Muscle layer of colon (tissue), 2 donors: ENCODE results near the gene DNAH11.

ENCODE experiments used
- H3K27ac ChIP-seq: one replicate; pipeline ENCODE4 v1.7.0; 2013; ENCODE audit warnings: low read depth, mild to moderate bottlenecking, low read length, moderate library complexity
- H3K27me3 ChIP-seq, 2 donors: one replicate each; pipeline ENCODE4 v1.7.0; 2013; ENCODE audit warnings: low read length in 2 of 2, mild to moderate bottlenecking in 2 of 2; ENCODE audit not compliant: insufficient read depth in 2 of 2, control insufficient read depth in 1 of 2
- H3K36me3 ChIP-seq: one replicate; pipeline ENCODE4 v1.7.0; 2013; ENCODE audit warnings: mild to moderate bottlenecking, low read length; ENCODE audit not compliant: insufficient read depth
- H3K4me1 ChIP-seq: one replicate; pipeline ENCODE4 v1.7.0; 2013; ENCODE audit warnings: mild to moderate bottlenecking, low read length; ENCODE audit not compliant: insufficient read depth
- H3K4me3 ChIP-seq, 2 donors: one replicate each; pipeline ENCODE4 v1.7.0; 2013; ENCODE audit warnings: low read length in 2 of 2, low read depth in 1 of 2, mild to moderate bottlenecking in 1 of 2, moderate library complexity in 1 of 2
- H3K9ac ChIP-seq: one replicate; pipeline ENCODE4 v1.7.0; 2013; ENCODE audit warnings: low read length
- H3K9me3 ChIP-seq: one replicate; pipeline ENCODE4 v1.7.0; 2013; ENCODE audit warnings: mild to moderate bottlenecking, low read length
- donor health status: abdominal sarcoma.
- donor health status: Adenocarcinoma of cecum.

The DNAH11 gene

GRCh38 chr7:21636694-21637093 is 93.9 kb downstream of the DNAH11 start:
- Histone ChIP-seq H3K9me3 (no peaks in the 10 kb centered on the region), H3K9ac (no peak overlapping the region), H3K27ac (no peak overlapping the region), H3K36me3 (no peaks in the 10 kb centered on the region), H3K4me3 (no peak overlapping the region), H3K4me1 (no peaks in the 10 kb centered on the region), H3K27me3 (no peaks in the 10 kb centered on the region)

GRCh38 chr7:21639206-21639868 is 96.5 kb downstream of the DNAH11 start:
- no peak overlapping the region for H3K27ac ChIP-seq
- H3K9ac ChIP-seq = no peak overlapping the region
- no peaks in the 10 kb centered on the region for H3K36me3 ChIP-seq
- H3K4me3 ChIP-seq = no peak overlapping the region
- H3K4me1 ChIP-seq = no peaks in the 10 kb centered on the region
- no peaks in the 10 kb centered on the region for H3K9me3 ChIP-seq
- H3K27me3 ChIP-seq = no peaks in the 10 kb centered on the region

- no peaks in the 10 kb centered on the region for H3K27me3 ChIP-seq
- no peak overlapping the region for H3K4me3 ChIP-seq
- H3K9ac ChIP-seq = no peak overlapping the region
- no peak overlapping the region for H3K27ac ChIP-seq
- no peaks in the 10 kb centered on the region for H3K9me3 ChIP-seq
- no peaks in the 10 kb centered on the region for H3K4me1 ChIP-seq
- no peaks in the 10 kb centered on the region for H3K36me3 ChIP-seq
These were observed 97.3 kb downstream of the DNAH11 start for GRCh38 chr7:21640105-21640504.

- no peaks in the 10 kb centered on the region for H3K4me1 ChIP-seq
These were observed 98.7 kb downstream of the DNAH11 start for GRCh38 chr7:21641546-21641945.

GRCh38 chr7:21642422-21642821 is 99.6 kb downstream of the DNAH11 start:
- no peaks in the 10 kb centered on the region for H3K36me3 ChIP-seq
- H3K4me1 ChIP-seq = no peaks in the 10 kb centered on the region
- H3K27ac ChIP-seq = no peak overlapping the region
- no peak overlapping the region for H3K4me3 ChIP-seq
- H3K27me3 ChIP-seq = no peaks in the 10 kb centered on the region
- H3K9ac ChIP-seq = no peak overlapping the region
- no peaks in the 10 kb centered on the region for H3K9me3 ChIP-seq

More at GRCh38 chr7:21641546-21641945, 98.7 kb downstream of the DNAH11 start:
- Histone ChIP-seq H3K27me3 (no peaks in the 10 kb centered on the region), H3K36me3 (no peaks in the 10 kb centered on the region), H3K4me3 (no peak overlapping the region), H3K9me3 (no peaks in the 10 kb centered on the region), H3K27ac (no peak overlapping the region), H3K9ac (no peak overlapping the region)

GRCh38 chr7:21651697-21652096 is 108.9 kb downstream of the DNAH11 start:
- no peaks in the 10 kb centered on the region for H3K27me3 ChIP-seq
- H3K4me3 ChIP-seq = no peak overlapping the region
- H3K4me1 ChIP-seq = no peaks in the 10 kb centered on the region
- H3K9me3 ChIP-seq = no peaks in the 10 kb centered on the region
- H3K9ac ChIP-seq = no peak overlapping the region
- no peaks in the 10 kb centered on the region for H3K36me3 ChIP-seq
- no peak overlapping the region for H3K27ac ChIP-seq

- no peak overlapping the region for H3K9ac ChIP-seq
- no peak overlapping the region for H3K4me3 ChIP-seq
- H3K9me3 ChIP-seq = no peaks in the 10 kb centered on the region
- H3K27me3 ChIP-seq = no peaks in the 10 kb centered on the region
- no peaks in the 10 kb centered on the region for H3K4me1 ChIP-seq
- H3K27ac ChIP-seq = no peak overlapping the region
- no peaks in the 10 kb centered on the region for H3K36me3 ChIP-seq
These were observed 110.8 kb downstream of the DNAH11 start for GRCh38 chr7:21653623-21654022.

GRCh38 chr7:21656081-21656480 is 113.2 kb downstream of the DNAH11 start:
- Histone ChIP-seq H3K9me3 (no peaks in the 10 kb centered on the region), H3K27ac (no peak overlapping the region), H3K27me3 (no peaks in the 10 kb centered on the region), H3K36me3 (no peaks in the 10 kb centered on the region), H3K9ac (no peak overlapping the region), H3K4me3 (no peak overlapping the region), H3K4me1 (no peaks in the 10 kb centered on the region)

GRCh38 chr7:21656796-21657195 is 114.0 kb downstream of the DNAH11 start:
- Histone ChIP-seq H3K27me3 (no peaks in the 10 kb centered on the region), H3K9me3 (no peaks in the 10 kb centered on the region), H3K4me1 (no peaks in the 10 kb centered on the region), H3K36me3 (no peaks in the 10 kb centered on the region), H3K4me3 (no peak overlapping the region), H3K9ac (no peak overlapping the region), H3K27ac (no peak overlapping the region)

GRCh38 chr7:21670496-21670895 is 127.7 kb downstream of the DNAH11 start:
- H3K9ac ChIP-seq = no peak overlapping the region
- no peaks in the 10 kb centered on the region for H3K9me3 ChIP-seq
- H3K4me3 ChIP-seq = no peak overlapping the region
- no peak overlapping the region for H3K27ac ChIP-seq
- no peaks in the 10 kb centered on the region for H3K4me1 ChIP-seq
- no peaks in the 10 kb centered on the region for H3K27me3 ChIP-seq
- H3K36me3 ChIP-seq = no peaks in the 10 kb centered on the region

GRCh38 chr7:21671859-21672258 is 129.0 kb downstream of the DNAH11 start:
- Histone ChIP-seq H3K4me3 (no peak overlapping the region), H3K9me3 (no peaks in the 10 kb centered on the region), H3K36me3 (no peaks in the 10 kb centered on the region), H3K27ac (no peak overlapping the region), H3K4me1 (no peaks in the 10 kb centered on the region), H3K9ac (no peak overlapping the region), H3K27me3 (no peaks in the 10 kb centered on the region)

- no peaks in the 10 kb centered on the region for H3K27me3 ChIP-seq
- no peaks in the 10 kb centered on the region for H3K36me3 ChIP-seq
- H3K27ac ChIP-seq = no peak overlapping the region
- no peak overlapping the region for H3K9ac ChIP-seq
- no peak overlapping the region for H3K4me3 ChIP-seq
- no peaks in the 10 kb centered on the region for H3K9me3 ChIP-seq
- H3K4me1 ChIP-seq = no peaks in the 10 kb centered on the region
These were observed 132.4 kb downstream of the DNAH11 start for GRCh38 chr7:21675255-21675654.
